ENCODE data around the gene DCAF8.
A peak's percentile ranks its signal among the peaks of the same experiment; 100 is the strongest.

DCAF8 gene

GRCh38 chr1:160251011-160251410 lies 11.3 kb downstream of the DCAF8 start:
- no peak overlapping the region for H3K27ac ChIP-seq
- TF ChIP-seq ZFX (IDR thresholded peaks at IDR 0.05; ENCODE audit: borderline replicate concordance) (no peak), CTCF (IDR thresholded peaks at IDR 0.05) (no peak)

GRCh38 chr1:160247053-160247452 lies 15.3 kb downstream of the DCAF8 start:
- no peak for TF ChIP-seq CTCF (IDR thresholded peaks at IDR 0.05)
- no peak for TF ChIP-seq ZFX (IDR thresholded peaks at IDR 0.05; ENCODE audit: borderline replicate concordance)
- H3K27ac ChIP-seq: peak overlapping the region; percentile 40

GRCh38 chr1:160245434-160245833 lies 16.9 kb downstream of the DCAF8 start:
- no peak overlapping the region for H3K27ac ChIP-seq
- TF ChIP-seq CTCF (IDR thresholded peaks at IDR 0.05): no peak
- TF ChIP-seq ZFX (IDR thresholded peaks at IDR 0.05; ENCODE audit: borderline replicate concordance): no peak

GRCh38 chr1:160244209-160244608 lies 18.1 kb downstream of the DCAF8 start:
- TF ChIP-seq ZFX (IDR thresholded peaks at IDR 0.05; ENCODE audit: borderline replicate concordance) (no peak), CTCF (IDR thresholded peaks at IDR 0.05) (no peak)
- peak overlapping the region; percentile 51 for H3K27ac ChIP-seq

GRCh38 chr1:160243767-160244166 lies 18.6 kb downstream of the DCAF8 start:
- TF ChIP-seq ZFX (IDR thresholded peaks at IDR 0.05; ENCODE audit: borderline replicate concordance) (no peak), CTCF (IDR thresholded peaks at IDR 0.05) (no peak)

GRCh38 chr1:160239582-160240299 lies 22.6 kb downstream of the DCAF8 start:
- no peak overlapping the region for H3K27ac ChIP-seq
- TF ChIP-seq ZFX (IDR thresholded peaks at IDR 0.05; ENCODE audit: borderline replicate concordance) (no peak), CTCF (IDR thresholded peaks at IDR 0.05) (no peak)

More at GRCh38 chr1:160243767-160244166, 18.6 kb downstream of the DCAF8 start:
- H3K27ac ChIP-seq: peak overlapping the region; percentile 51

GRCh38 chr1:160238408-160238807 lies 23.9 kb downstream of the DCAF8 start:
- H3K27ac ChIP-seq: no peak overlapping the region
- TF ChIP-seq CTCF (IDR thresholded peaks at IDR 0.05): no peak
- TF ChIP-seq ZFX (IDR thresholded peaks at IDR 0.05; ENCODE audit: borderline replicate concordance): no peak
